Spinal cord (tissue), 10 donors: ENCODE measurements around the gene ZNF488. TPM values are rescaled to one million over a fixed set of nuclear protein-coding genes. Genes with fewer than 3 reads are reported as not detected.

ENCODE experiments used
- DNase-seq, 6 donors: peaks; one replicate each; pipeline versions ENCODE4 v3.0.0 to v3.0.0-alpha.2; 2013 to 2015; ENCODE audit warnings: low spot score in 6 of 6, low read depth in 4 of 6
- H3K27ac ChIP-seq: one replicate; pipeline ENCODE4 v1.5.1; 2013; ENCODE audit warnings: low read depth, low read length, control low read depth
- H3K27me3 ChIP-seq: one replicate; pipeline ENCODE4 v1.6.1; 2013; ENCODE audit warnings: low read length; ENCODE audit not compliant: control insufficient read depth, insufficient read depth
- H3K36me3 ChIP-seq: one replicate; pipeline ENCODE4 v1.6.1; 2013; ENCODE audit warnings: low read length; ENCODE audit not compliant: control insufficient read depth, insufficient read depth
- H3K4me1 ChIP-seq: one replicate; pipeline ENCODE4 v1.6.1; 2013; ENCODE audit warnings: low read length; ENCODE audit not compliant: control insufficient read depth, insufficient read depth
- H3K4me3 ChIP-seq: one replicate; pipeline ENCODE4 v1.5.1; 2013; ENCODE audit warnings: low read depth, low read length, control low read depth
- H3K9me3 ChIP-seq: one replicate; pipeline ENCODE4 v1.6.1; 2013; ENCODE audit warnings: low read length; ENCODE audit not compliant: control insufficient read depth, insufficient read depth
- WGBS: methylation state at CpG from one replicate; pipeline ENCODE4 v1.1.5; 2013; ENCODE audit warnings: missing lambda C conversion rate; ENCODE audit not compliant: insufficient coverage; 5-methylcytosine and 5-hydroxymethylcytosine counted together
- polyA plus RNA-seq, 2 donors: library from polyadenylated mRNA; unstranded; fragments of 120-200 nt; gene quantifications; one replicate each; pipeline ENCODE4 v1.2.1, GENCODE V29; 2013; ENCODE audit not compliant: insufficient read length in 2 of 2
- total RNA-seq, 2 donors: library from RNA; depleted of rRNA in 1 of 2; stranded (reverse); fragments of 120-200 nt in 1 of 2; fragments of >200 nt in 1 of 2; gene quantifications; one replicate each; pipeline versions ENCODE4 v1.2.3 to v1.2.4, GENCODE V29; 2013 to 2014
- donor health status: healthy.

ZNF488 gene
- total and polyA plus RNA-seq, 4 donors, result 4.5 to 39.6 (median 20.3) TPM

- peak in 2 of 6 donors; percentile 49 to 72 for DNase-seq
- no peaks in the 10 kb centered on the region for H3K36me3 ChIP-seq
- no peaks in the 10 kb centered on the region for H3K27me3 ChIP-seq
- H3K27ac ChIP-seq, result no peak overlapping the region
- no peaks in the 10 kb centered on the region for H3K4me1 ChIP-seq
- WGBS, result 52% methylated on average over 6 of the region's 13 CpGs
- H3K4me3 ChIP-seq, result no peak overlapping the region
- H3K9me3 ChIP-seq, result no peaks in the 10 kb centered on the region
These were observed 37.4 kb downstream of the ZNF488 start for GRCh38 chr10:47346581-47347302.

DNA sequence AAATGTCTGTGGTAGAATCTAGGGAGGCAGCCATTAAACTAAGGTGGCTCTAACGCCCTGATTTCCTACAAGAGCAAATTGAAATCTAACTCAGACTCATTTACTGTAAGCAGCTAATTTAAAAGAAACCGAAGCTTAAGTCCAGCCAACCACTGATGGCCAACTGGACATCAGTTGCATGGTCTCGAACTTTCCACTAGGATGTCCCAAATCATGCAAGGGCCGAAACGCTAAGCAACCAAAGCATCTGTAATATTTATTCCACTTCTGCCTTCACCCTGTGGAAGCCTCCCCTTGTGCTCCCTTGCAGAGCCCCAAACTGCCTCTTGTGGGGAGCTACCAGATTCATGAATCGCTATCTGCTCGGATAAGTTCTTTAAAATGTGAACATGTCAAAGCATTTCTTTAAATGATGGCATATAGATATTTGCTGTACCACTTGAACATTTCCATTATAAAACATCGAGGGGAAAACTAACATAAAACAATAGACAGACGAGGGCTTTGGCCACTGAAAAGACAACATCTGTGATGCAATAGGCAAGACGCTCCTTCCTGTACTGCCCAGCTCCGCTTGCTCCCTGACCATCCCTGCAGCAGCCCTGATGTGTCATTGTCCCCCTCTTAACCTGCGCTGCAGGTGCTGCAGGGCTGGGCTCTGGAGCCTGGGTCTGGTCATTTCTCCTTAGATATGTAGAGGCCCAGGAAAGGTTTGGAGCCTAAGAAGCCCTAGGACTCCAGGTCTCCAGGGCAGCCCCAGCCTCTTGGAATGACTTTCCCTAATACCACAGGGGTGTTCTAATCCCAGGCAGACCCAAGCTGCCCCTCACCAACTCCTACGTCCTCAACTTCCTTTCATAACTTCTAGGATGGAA lies 38.9 kb downstream of the ZNF488 start:
- Histone ChIP-seq H3K4me3 (no peak overlapping the region), H3K9me3 (no peaks in the 10 kb centered on the region), H3K27me3 (no peaks in the 10 kb centered on the region), H3K36me3 (no peaks in the 10 kb centered on the region), H3K27ac (no peak overlapping the region), H3K4me1 (no peaks in the 10 kb centered on the region)
- 79% methylated on average over 8 of the region's 13 CpGs for WGBS
- DNase-seq, result no peak

GRCh38 chr10:47340608-47341170 lies 43.4 kb downstream of the ZNF488 start:
- Histone ChIP-seq H3K9me3 (no peaks in the 10 kb centered on the region), H3K4me3 (no peak overlapping the region), H3K4me1 (no peaks in the 10 kb centered on the region), H3K27ac (no peak overlapping the region), H3K36me3 (no peaks in the 10 kb centered on the region), H3K27me3 (no peaks in the 10 kb centered on the region)
- WGBS, result no CpG with 5 or more reads among the region's 5 CpGs
- DNase-seq, result peak in 2 of 6 donors; percentile 46 to 67

GRCh38 chr10:47339759-47340607 lies 44.1 kb downstream of the ZNF488 start:
- 73% methylated on average over 14 of the region's 15 CpGs for WGBS
- Histone ChIP-seq H3K9me3 (no peaks in the 10 kb centered on the region), H3K36me3 (no peaks in the 10 kb centered on the region), H3K27me3 (no peaks in the 10 kb centered on the region), H3K27ac (no peak overlapping the region), H3K4me3 (no peak overlapping the region), H3K4me1 (no peaks in the 10 kb centered on the region)
- no peak for DNase-seq

DNA sequence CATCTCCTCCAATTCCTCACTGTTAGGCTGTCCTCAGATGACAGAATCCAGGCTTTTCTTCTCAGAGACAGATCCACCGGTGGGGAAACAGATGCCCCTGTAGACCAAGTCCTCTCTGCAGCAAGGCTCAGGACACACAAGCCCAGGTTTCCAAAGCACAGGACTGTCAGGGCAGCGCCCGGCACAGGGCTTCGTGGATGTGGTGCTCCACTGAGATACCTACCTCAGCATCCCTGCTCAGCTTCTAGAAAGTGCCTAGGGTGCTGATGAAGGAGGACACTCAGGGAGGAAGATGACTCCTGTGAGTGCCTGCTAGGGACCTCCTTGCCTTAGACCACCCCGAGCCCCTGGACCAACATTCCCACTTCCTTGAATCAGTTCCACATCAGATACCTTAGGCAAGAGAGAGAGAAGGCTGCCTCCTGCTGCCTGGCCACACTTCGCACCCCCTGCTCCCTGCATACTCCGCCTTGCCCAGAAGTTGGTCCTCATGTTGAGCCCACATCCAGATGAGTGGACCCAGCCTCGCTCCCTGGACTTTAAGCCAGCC lies 44.8 kb downstream of the ZNF488 start:
- 88% methylated on average over 5 of the region's 8 CpGs for whole genome bisulfite sequencing
- no peak overlapping the region for H3K27ac ChIP-seq
- no peaks in the 10 kb centered on the region for H3K9me3 ChIP-seq
- no peaks in the 10 kb centered on the region for H3K4me1 ChIP-seq
- DNase-seq, result no peak
- no peak overlapping the region for H3K4me3 ChIP-seq
- no peaks in the 10 kb centered on the region for H3K36me3 ChIP-seq
- H3K27me3 ChIP-seq, result no peaks in the 10 kb centered on the region

- no peak overlapping the region for H3K4me3 ChIP-seq
- 90% methylated on average over 4 of the region's 4 CpGs for WGBS
- DNase-seq, result no peak
- no peak overlapping the region for H3K27ac ChIP-seq
- no peaks in the 10 kb centered on the region for H3K4me1 ChIP-seq
- H3K27me3 ChIP-seq, result no peaks in the 10 kb centered on the region
- no peaks in the 10 kb centered on the region for H3K36me3 ChIP-seq
- H3K9me3 ChIP-seq, result no peaks in the 10 kb centered on the region
These were observed 46.8 kb downstream of the ZNF488 start for GRCh38 chr10:47337310-47337709.

DNA sequence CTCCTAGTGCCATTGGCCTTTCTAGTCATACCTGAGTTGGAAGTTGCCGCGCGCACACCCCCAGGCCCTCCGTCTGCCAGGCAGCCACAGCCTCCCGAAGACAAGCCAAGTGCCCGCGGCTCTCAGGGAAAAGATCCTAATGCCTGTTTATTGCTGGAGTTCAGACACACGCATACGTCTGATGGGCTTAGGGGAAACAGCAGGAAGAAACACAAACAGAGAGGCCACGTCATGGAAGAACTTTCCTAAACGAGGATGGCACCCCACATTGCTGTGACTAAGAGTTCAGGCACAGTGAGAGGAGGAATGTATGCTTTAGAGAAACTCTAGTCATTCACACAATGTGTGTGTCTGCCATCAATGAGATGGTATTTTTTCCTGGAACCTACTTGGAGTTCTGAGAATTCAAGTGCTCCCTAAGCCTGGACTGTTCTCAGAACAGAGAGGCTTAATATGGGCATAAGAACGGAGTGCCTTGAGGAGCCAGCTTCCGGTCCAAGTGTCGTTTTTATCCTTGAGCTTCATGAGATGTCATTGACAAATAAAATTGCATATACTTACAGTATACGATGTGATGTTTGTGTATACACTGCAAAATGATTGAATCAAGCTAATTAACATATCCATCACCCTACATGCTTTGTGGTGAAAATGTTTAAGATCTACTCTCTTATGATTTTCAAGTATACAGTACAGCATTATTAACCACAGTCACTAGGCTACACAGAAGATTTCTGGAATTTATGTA lies 47.5 kb downstream of the ZNF488 start:
- Histone ChIP-seq H3K27me3 (no peaks in the 10 kb centered on the region), H3K9me3 (no peaks in the 10 kb centered on the region), H3K4me3 (no peak overlapping the region), H3K36me3 (no peaks in the 10 kb centered on the region), H3K27ac (no peak overlapping the region), H3K4me1 (no peaks in the 10 kb centered on the region)
- DNase-seq, result no peak
- WGBS, result 75% methylated on average over 12 of the region's 15 CpGs

- H3K27ac ChIP-seq, result no peak overlapping the region
- H3K27me3 ChIP-seq, result no peaks in the 10 kb centered on the region
- no peak for DNase-seq
- H3K9me3 ChIP-seq, result no peaks in the 10 kb centered on the region
- no peaks in the 10 kb centered on the region for H3K4me1 ChIP-seq
- WGBS, result 83% methylated on average over 5 of the region's 5 CpGs
- H3K36me3 ChIP-seq, result no peaks in the 10 kb centered on the region
- no peak overlapping the region for H3K4me3 ChIP-seq
These were observed 48.2 kb downstream of the ZNF488 start for GRCh38 chr10:47335906-47336305.
